Measurements from ENCODE around the gene PLXNA2. TPM values are rescaled to one million over a fixed set of nuclear protein-coding genes. Genes with fewer than 3 reads are reported as not detected.

The PLXNA2 gene
- total RNA-seq, 1 donor from 2014 or later: 12.0 TPM

GRCh38 chr1:207972337-207972736, 271.8 kb downstream of the PLXNA2 start:
- no peak for DNase-seq (ENCODE audit: low spot score)
